Heart left ventricle (tissue), 13 donors: Measurements from ENCODE around the gene HDAC4.

Experiments used
- CTCF ChIP-seq, 12 donors: fragments of 200-600 bp; sonication (generic) in 4 of 12; IDR thresholded peaks; one replicate each; pipeline versions ENCODE4 v1.5.0 to v1.8.0; 2018 to 2022; ENCODE audit warnings: antibody characterized with exemption in 12 of 12, mild to moderate bottlenecking in 5 of 12
- POLR2A ChIP-seq, 2 donors: fragments of 450-650 bp; IDR thresholded peaks; one replicate each; pipeline ENCODE4 v1.6.1; 2017; ENCODE audit warnings: antibody characterized with exemption in 2 of 2, mild to moderate bottlenecking in 2 of 2, moderate library complexity in 2 of 2
- donor health status: ischemic (EF 13 %, LVEDD 7.1; RV severe dilation, severe dysfunction).
- donor health status: DM: no; HTN: yes; CAD: no.
- donor health status: DM: no; HTN: no; CAD: no.
- donor health status: ischemic (EF 25% LVEDD 6.9; RV normal size, moderate dysfunction).
- donor health status: ischemic (EF 25% LVEDD 5.7; RV mildly dilated, moderate dysfunction).
- donor health status: ischemic (EF 35%, LVEDD 5.7; RV mildly dilated, moderate dysfunction).
- donor health status: nonischemic (EF 11% LVEDD 7.7; RV severe dilation, severe dysfunction).
- donor health status: DM: yes; HTN: yes; CAD: no.
- donor health status: PGD.
- donor health status: ischemic (EF 29% LVEDD 5.4; RV normal size, mild dysfunction).
- donor health status: nonischemic (EF 23%, LVEDD 6.1; RV moderate dilation, normal function).

- TF ChIP-seq CTCF (IDR thresholded peaks at IDR 0.05) (no peak), POLR2A (IDR thresholded peaks at IDR 0.05) (no peak)
Measured at GRCh38 chr2:239343460-239343859, 57.4 kb downstream of the HDAC4 start.
